H1 (cell line): ENCODE results near the gene KLHL26. TPM values are rescaled to one million over a fixed set of nuclear protein-coding genes. Genes with fewer than 3 reads are reported as not detected.

ENCODE experiments used
- SRF ChIP-seq: IDR thresholded peaks from 2 replicates; pipeline ENCODE4 v1.6.1; 2011; ENCODE audit warnings: mild to moderate bottlenecking, low read depth, low read length, moderate library complexity
- polyA plus RNA-seq, 7 experiments: library from polyadenylated mRNA; depleted of rRNA in 3 of 7; stranded (reverse) in 5 of 7; unstranded in 2 of 7; fragments of >200 nt in 5 of 7; fragments of 200-250 nt in 2 of 7; gene quantifications; 1 replicate in 5 of 7; 2 replicates in 1 of 7; 4 replicates in 1 of 7; pipeline versions ENCODE4 v1.2.1 to v1.2.3, GENCODE V29; 2011 to 2013; ENCODE audit warnings: missing spikeins in 2 of 7, mixed read lengths in 2 of 7
- total RNA-seq: library from RNA; stranded (reverse); fragmentation: NEBNext Ultra II Directional; extraction: Animal tissue kit (Norgen Biotek cat#: 25700); gene quantifications from 2 replicates; pipeline ENCODE4 v1.2.1, GENCODE V29; 2021
- TF ChIP-seq, protein P1 (sequence below): IDR thresholded peaks from 2 replicates; pipeline ENCODE4 v1.6.1; 2012; ENCODE audit warnings: inconsistent platforms

KLHL26 gene
- total and polyA plus RNA-seq, 2 of the 8 experiments (the other 6 are each of a cell fraction or from before 2014, with no cell fraction given): 2.2 to 8.8 TPM

DNA sequence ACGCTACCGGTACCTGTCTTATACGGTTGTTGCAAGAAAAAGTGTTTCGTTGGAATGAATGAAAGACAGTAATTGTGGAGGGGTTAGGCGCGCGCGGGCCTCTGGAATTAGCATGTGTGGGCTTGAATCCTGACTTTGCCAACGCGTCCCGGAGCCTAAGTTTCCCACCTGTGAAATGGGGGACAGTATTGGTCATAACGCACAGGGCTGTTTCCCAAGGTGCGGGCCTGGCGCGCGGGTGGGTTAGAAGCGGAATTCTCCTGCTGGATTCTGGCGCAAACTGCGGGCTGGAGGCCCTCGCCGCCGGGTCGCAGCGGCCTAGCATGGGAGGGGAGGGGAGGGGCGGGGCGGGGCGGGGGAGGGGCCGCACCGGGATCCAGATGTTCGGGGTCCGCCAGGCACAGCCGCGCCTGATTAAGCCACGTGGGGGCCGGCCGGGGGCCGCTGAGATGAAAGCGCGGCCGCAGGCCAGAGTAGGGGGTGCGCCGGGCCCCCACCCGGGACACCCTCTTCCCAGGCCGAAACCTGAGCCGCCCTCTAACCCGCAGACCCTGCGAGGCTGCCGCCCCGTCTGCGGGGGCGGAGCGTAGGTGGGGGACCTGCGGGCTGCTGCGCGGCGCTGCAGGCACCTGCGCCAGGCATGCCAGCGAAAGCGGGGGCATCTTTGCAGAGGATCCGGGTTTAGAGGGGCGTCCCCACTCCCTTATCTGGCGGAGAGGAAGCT, 25.3 kb upstream of the KLHL26 start (continued):
- TF ChIP-seq, protein P1, sequence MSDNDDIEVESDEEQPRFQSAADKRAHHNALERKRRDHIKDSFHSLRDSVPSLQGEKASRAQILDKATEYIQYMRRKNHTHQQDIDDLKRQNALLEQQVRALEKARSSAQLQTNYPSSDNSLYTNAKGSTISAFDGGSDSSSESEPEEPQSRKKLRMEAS: peak; percentile 8; the same call in 1 of the 2 replicates
- TF ChIP-seq SRF: no peak
- TF ChIP-seq, all 59 proteins: peak for 4
